Measurements from ENCODE around the gene OSBPL8.

Gene OSBPL8

GRCh38 chr12:76450690-76451089, 108.9 kb downstream of the OSBPL8 start:
- H2BK12ac ChIP-seq (ENCODE audit: low read length in 2 of 2), result no peak overlapping the region
- H3K27ac ChIP-seq (ENCODE audit: low read length, poor library complexity, severe bottlenecking), result no peak overlapping the region
- H4K91ac ChIP-seq (ENCODE audit: low read length), result no peak overlapping the region
- no peaks in the 10 kb centered on the region for H3K27me3 ChIP-seq (ENCODE audit: control insufficient read depth in 1 of 2, insufficient read depth in 1 of 2, low read length in 2 of 2)
- H3K4me2 ChIP-seq (ENCODE audit: low read length, poor library complexity, severe bottlenecking), result no peak overlapping the region
- no peak overlapping the region for H2AK5ac ChIP-seq (ENCODE audit: low read length, severe bottlenecking)
- no peak overlapping the region for H2BK15ac ChIP-seq (ENCODE audit: low read depth, poor library complexity, severe bottlenecking)
- no peak overlapping the region for H3K4ac ChIP-seq (ENCODE audit: low read depth in 1 of 2, low read length in 2 of 2)
- 0% methylated on average over 1 of the region's 3 CpGs for WGBS
- peaks cover 0 to 24% of the 10 kb centered on the region in 2 experiments for H3K36me3 ChIP-seq (ENCODE audit: control insufficient read depth in 1 of 2, insufficient read depth in 2 of 2, low read depth in 1 of 2, low read length in 2 of 2)
- H3K79me1 ChIP-seq (replicated peaks; ENCODE audit: low read length, poor library complexity, severe bottlenecking), result peaks cover 2% of the 10 kb centered on the region
- peak; percentile 90 for DNase-seq
- H2BK120ac ChIP-seq (ENCODE audit: low read depth, low read length), result no peak overlapping the region
- H3K14ac ChIP-seq (ENCODE audit: low read length in 2 of 2), result no peak overlapping the region
- H3K9ac ChIP-seq (ENCODE audit: low read length), result no peak overlapping the region
- H4K8ac ChIP-seq (ENCODE audit: low read length), result no peak overlapping the region
- H2BK5ac ChIP-seq (ENCODE audit: low read depth, low read length, poor library complexity, severe bottlenecking), result no peak overlapping the region
- no peak overlapping the region for H3K4me3 ChIP-seq (ENCODE audit: insufficient read depth in 1 of 2, low read depth in 1 of 2, low read length in 2 of 2)
- no peak overlapping the region for H3K23ac ChIP-seq (ENCODE audit: low read length in 2 of 2)
- H3K18ac ChIP-seq (ENCODE audit: low read depth in 1 of 2, low read length in 2 of 2), result no peak overlapping the region
- H3K9me3 ChIP-seq (ENCODE audit: control insufficient read depth, low read length), result no peaks in the 10 kb centered on the region
- no peak overlapping the region for H2AFZ ChIP-seq (ENCODE audit: low read depth, low read length)
- no peaks in the 10 kb centered on the region for H3K4me1 ChIP-seq (ENCODE audit: control insufficient read depth, insufficient read depth, low read depth, low read length)

GRCh38 chr12:76449993-76450392, 109.6 kb downstream of the OSBPL8 start:
- H3K14ac ChIP-seq (ENCODE audit: low read length in 2 of 2), result no peak overlapping the region
- H2AFZ ChIP-seq (ENCODE audit: low read depth, low read length), result no peak overlapping the region
- peaks cover 0 to 24% of the 10 kb centered on the region in 2 experiments for H3K36me3 ChIP-seq (ENCODE audit: control insufficient read depth in 1 of 2, insufficient read depth in 2 of 2, low read depth in 1 of 2, low read length in 2 of 2)
- peaks cover 2% of the 10 kb centered on the region for H3K79me1 ChIP-seq (replicated peaks; ENCODE audit: low read length, poor library complexity, severe bottlenecking)
- no peaks in the 10 kb centered on the region for H3K27me3 ChIP-seq (ENCODE audit: control insufficient read depth in 1 of 2, insufficient read depth in 1 of 2, low read length in 2 of 2)
- peak overlapping the region; percentile 20 for H3K27ac ChIP-seq (ENCODE audit: low read length, poor library complexity, severe bottlenecking)
- DNase-seq, result no peak
- no peak overlapping the region for H2AK5ac ChIP-seq (ENCODE audit: low read length, severe bottlenecking)
- H3K23ac ChIP-seq (ENCODE audit: low read length in 2 of 2), result no peak overlapping the region
- no peak overlapping the region for H2BK5ac ChIP-seq (ENCODE audit: low read depth, low read length, poor library complexity, severe bottlenecking)
- no peak overlapping the region for H3K4ac ChIP-seq (ENCODE audit: low read depth in 1 of 2, low read length in 2 of 2)
- no peak overlapping the region for H3K9ac ChIP-seq (ENCODE audit: low read length)
- H3K18ac ChIP-seq (ENCODE audit: low read depth in 1 of 2, low read length in 2 of 2), result no peak overlapping the region
- H2BK15ac ChIP-seq (ENCODE audit: low read depth, poor library complexity, severe bottlenecking), result no peak overlapping the region
- no peak overlapping the region for H4K91ac ChIP-seq (ENCODE audit: low read length)
- H2BK12ac ChIP-seq (ENCODE audit: low read length in 2 of 2), result no peak overlapping the region
- H2BK120ac ChIP-seq (ENCODE audit: low read depth, low read length), result no peak overlapping the region
- no peak overlapping the region for H3K4me2 ChIP-seq (ENCODE audit: low read length, poor library complexity, severe bottlenecking)
- H3K4me3 ChIP-seq (ENCODE audit: insufficient read depth in 1 of 2, low read depth in 1 of 2, low read length in 2 of 2), result no peak overlapping the region
- WGBS, result 87% methylated on average over 2 of the region's 3 CpGs
- H3K9me3 ChIP-seq (ENCODE audit: control insufficient read depth, low read length), result no peaks in the 10 kb centered on the region
- no peak overlapping the region for H4K8ac ChIP-seq (ENCODE audit: low read length)
- H3K4me1 ChIP-seq (ENCODE audit: control insufficient read depth, insufficient read depth, low read depth, low read length), result no peaks in the 10 kb centered on the region

GRCh38 chr12:76449583-76449982, 110.0 kb downstream of the OSBPL8 start:
- no CpG with 5 or more reads among the region's 2 CpGs for WGBS
- H3K27ac ChIP-seq (ENCODE audit: low read length, poor library complexity, severe bottlenecking), result peak overlapping the region; percentile 43
- no peak overlapping the region for H3K14ac ChIP-seq (ENCODE audit: low read length in 2 of 2)
- no peak overlapping the region for H2BK12ac ChIP-seq (ENCODE audit: low read length in 2 of 2)
- H3K9ac ChIP-seq (ENCODE audit: low read length), result peak overlapping the region; percentile 37
- no peak overlapping the region for H2AK5ac ChIP-seq (ENCODE audit: low read length, severe bottlenecking)
- H2BK15ac ChIP-seq (ENCODE audit: low read depth, poor library complexity, severe bottlenecking), result no peak overlapping the region
- DNase-seq, result peak; percentile 59
- H2BK120ac ChIP-seq (ENCODE audit: low read depth, low read length), result no peak overlapping the region
- H3K18ac ChIP-seq (ENCODE audit: low read depth in 1 of 2, low read length in 2 of 2), result no peak overlapping the region
- no peak overlapping the region for H2BK5ac ChIP-seq (ENCODE audit: low read depth, low read length, poor library complexity, severe bottlenecking)
- no peaks in the 10 kb centered on the region for H3K9me3 ChIP-seq (ENCODE audit: control insufficient read depth, low read length)
- peak overlapping the region in 1 of 2 experiments; percentile 6 for H3K4me3 ChIP-seq (ENCODE audit: insufficient read depth in 1 of 2, low read depth in 1 of 2, low read length in 2 of 2)
- H4K8ac ChIP-seq (ENCODE audit: low read length), result no peak overlapping the region
- no peaks in the 10 kb centered on the region for H3K27me3 ChIP-seq (ENCODE audit: control insufficient read depth in 1 of 2, insufficient read depth in 1 of 2, low read length in 2 of 2)
- H3K4ac ChIP-seq (ENCODE audit: low read depth in 1 of 2, low read length in 2 of 2), result no peak overlapping the region
- H3K23ac ChIP-seq (ENCODE audit: low read length in 2 of 2), result no peak overlapping the region
- peaks cover 2% of the 10 kb centered on the region for H3K79me1 ChIP-seq (replicated peaks; ENCODE audit: low read length, poor library complexity, severe bottlenecking)
- no peak overlapping the region for H4K91ac ChIP-seq (ENCODE audit: low read length)
- H3K4me1 ChIP-seq (ENCODE audit: control insufficient read depth, insufficient read depth, low read depth, low read length), result no peaks in the 10 kb centered on the region
- H2AFZ ChIP-seq (ENCODE audit: low read depth, low read length), result no peak overlapping the region
- peaks cover 0 to 24% of the 10 kb centered on the region in 2 experiments for H3K36me3 ChIP-seq (ENCODE audit: control insufficient read depth in 1 of 2, insufficient read depth in 2 of 2, low read depth in 1 of 2, low read length in 2 of 2)
- H3K4me2 ChIP-seq (ENCODE audit: low read length, poor library complexity, severe bottlenecking), result no peak overlapping the region

- Histone ChIP-seq H2BK5ac (ENCODE audit: low read depth, low read length, poor library complexity, severe bottlenecking) (no peak overlapping the region), H3K9me3 (ENCODE audit: control insufficient read depth, low read length) (no peaks in the 10 kb centered on the region), H3K4me2 (ENCODE audit: low read length, poor library complexity, severe bottlenecking) (no peak overlapping the region), H2BK12ac (ENCODE audit: low read length in 2 of 2) (no peak overlapping the region), H2BK15ac (ENCODE audit: low read depth, poor library complexity, severe bottlenecking) (no peak overlapping the region), H3K4ac (ENCODE audit: low read depth in 1 of 2, low read length in 2 of 2) (no peak overlapping the region), H3K14ac (ENCODE audit: low read length in 2 of 2) (no peak overlapping the region), H3K36me3 (ENCODE audit: control insufficient read depth in 1 of 2, insufficient read depth in 2 of 2, low read depth in 1 of 2, low read length in 2 of 2) (peaks cover 0 to 24% of the 10 kb centered on the region in 2 experiments), H2AK5ac (ENCODE audit: low read length, severe bottlenecking) (no peak overlapping the region), H3K27me3 (ENCODE audit: control insufficient read depth in 1 of 2, insufficient read depth in 1 of 2, low read length in 2 of 2) (no peaks in the 10 kb centered on the region), H3K79me1 (replicated peaks; ENCODE audit: low read length, poor library complexity, severe bottlenecking) (peaks cover 4% of the 10 kb centered on the region), H3K9ac (ENCODE audit: low read length) (peak overlapping the region; percentile 37), H3K18ac (ENCODE audit: low read depth in 1 of 2, low read length in 2 of 2) (no peak overlapping the region), H4K8ac (ENCODE audit: low read length) (no peak overlapping the region), H4K91ac (ENCODE audit: low read length) (no peak overlapping the region), H3K23ac (ENCODE audit: low read length in 2 of 2) (no peak overlapping the region), H3K4me1 (ENCODE audit: control insufficient read depth, insufficient read depth, low read depth, low read length) (no peaks in the 10 kb centered on the region), H2AFZ (ENCODE audit: low read depth, low read length) (no peak overlapping the region), H3K4me3 (ENCODE audit: insufficient read depth in 1 of 2, low read depth in 1 of 2, low read length in 2 of 2) (peak overlapping the region in 1 of 2 experiments; percentile 6), H2BK120ac (ENCODE audit: low read depth, low read length) (no peak overlapping the region), H3K27ac (ENCODE audit: low read length, poor library complexity, severe bottlenecking) (peak overlapping the region; percentile 43)
- 89% methylated on average over 1 of the region's 1 CpG for WGBS
- DNase-seq, result no peak
These were observed 110.6 kb downstream of the OSBPL8 start for GRCh38 chr12:76449016-76449415.
